SW480 (cell line): ENCODE results near the gene ATP1B3.
A peak's percentile ranks its signal among the peaks of the same experiment; 100 is the strongest.
"Not testable (repeated sequence)": the region's sequence is repeated elsewhere in the genome, so short reads cannot be mapped to it uniquely, and the experiment has no call there.

Experiments
- DNase-seq: peaks from one replicate; pipeline ENCODE4 v3.0.0-alpha.2; 2016; ENCODE audit warnings: low spot score

Gene ATP1B3

GRCh38 chr3:141860766-141861513 lies 15.5 kb upstream of the ATP1B3 start:
- no peak for DNase-seq

- no peak for DNase-seq
Observed at GRCh38 chr3:141862279-141862816, 14.1 kb upstream of the ATP1B3 start.

GRCh38 chr3:141863491-141863890 lies 13.0 kb upstream of the ATP1B3 start:
- no peak for DNase-seq

GRCh38 chr3:141864281-141864970 lies 12.0 kb upstream of the ATP1B3 start:
- no peak for DNase-seq

- DNase-seq = no peak
Observed at GRCh38 chr3:141865101-141865500, 11.3 kb upstream of the ATP1B3 start.

- no peak for DNase-seq
Observed at GRCh38 chr3:141870091-141870687, 6.3 kb upstream of the ATP1B3 start.

- peak; percentile 93 for DNase-seq
Observed at GRCh38 chr3:141875374-141875892, 1.0 kb upstream of the ATP1B3 start.

GRCh38 chr3:141875893-141876380 lies 506 bp upstream of the ATP1B3 start:
- DNase-seq = peak; percentile 80

- peak; percentile 67 for DNase-seq
Observed at GRCh38 chr3:141876891-141877621, 613 bp downstream of the ATP1B3 start.

- peak; percentile 19 for DNase-seq
Observed at GRCh38 chr3:141877911-141878310, 1.5 kb downstream of the ATP1B3 start.

GRCh38 chr3:141878326-141878725 lies 1.9 kb downstream of the ATP1B3 start:
- DNase-seq = no peak

- DNase-seq = peak; percentile 20
Observed at GRCh38 chr3:141878817-141879216, 2.4 kb downstream of the ATP1B3 start.

- no peak for DNase-seq
Observed at GRCh38 chr3:141881702-141882101, 5.3 kb downstream of the ATP1B3 start.

GRCh38 chr3:141887051-141887450 lies 10.6 kb downstream of the ATP1B3 start:
- DNase-seq = no peak

- DNase-seq = not testable (repeated sequence)
Observed at GRCh38 chr3:141888548-141888947, 12.1 kb downstream of the ATP1B3 start.

- DNase-seq = peak; percentile 59
Observed at GRCh38 chr3:141894524-141895176, 18.2 kb downstream of the ATP1B3 start.

GRCh38 chr3:141895731-141896130 lies 19.3 kb downstream of the ATP1B3 start:
- no peak for DNase-seq

GRCh38 chr3:141898908-141899307 lies 22.5 kb downstream of the ATP1B3 start:
- no peak for DNase-seq

- no peak for DNase-seq
Observed at GRCh38 chr3:141900343-141900742, 23.9 kb downstream of the ATP1B3 start.

GRCh38 chr3:141901914-141902313 lies 25.5 kb downstream of the ATP1B3 start:
- no peak for DNase-seq

- DNase-seq = no peak
Observed at GRCh38 chr3:141904203-141904602, 27.8 kb downstream of the ATP1B3 start.
